HepG2 (cell line): ENCODE results near the gene CAMK1G. TPM values are rescaled to one million over a fixed set of nuclear protein-coding genes. Genes with fewer than 3 reads are reported as not detected.

Experiments used
- ATAC-seq: fragments of 200-7000 bp; cut with Tn5 transposase; 3 replicates; pipeline ENCODE4 v1.9.1; 2020; ENCODE audit warnings: mild to moderate bottlenecking, moderate library complexity
- BruUV-seq: library from RNA; stranded (reverse); fragments of 400-500 nt; replicated peaks from 2 replicates; lab custom pipeline; 2021; lab: Mats Ljungman, UMichigan
- CTCF ChIA-PET: fragments of 300-600 bp; formaldehyde crosslinking; extraction: SDS; loops from one replicate; lab custom pipeline; 2021; ENCODE audit warnings: low total read pairs, inconsistent platforms, low intra/inter-chr PET ratio; lab: Yijun Ruan, JAX
- POLR2A ChIA-PET: fragments of 350-600 bp; sonication (Branson Sonifier 250); formaldehyde crosslinking; loops from one replicate; lab custom pipeline; 2020; ENCODE audit warnings: antibody characterized with exemption, inconsistent platforms; lab: Yijun Ruan, JAX
- DNase-seq: peaks from one replicate; pipeline ENCODE4 v3.0.0-alpha.2; 2015; ENCODE audit warnings: low spot score
- FAIRE-seq: peaks from 3 replicates; lab custom pipeline; 2011; peaks lifted over from hg19 to GRCh38; lab: Jason Lieb, UNC
- H2AFZ ChIP-seq: one replicate; pipeline ENCODE4 v1.6.1; 2011; ENCODE audit warnings: low read length, inconsistent platforms
- H3K27ac ChIP-seq: fragments of 300-600 bp; 3 replicates; pipeline ENCODE4 v1.8.0; 2011; ENCODE audit warnings: mixed run types, mild to moderate bottlenecking, mixed read lengths, low read length, inconsistent platforms; ENCODE audit not compliant: insufficient read depth; ENCODE audit errors: extremely low read length
- H3K27me3 ChIP-seq, 2 experiments: fragments of 200-600 bp in 1 of 2; 2 replicates in 1 of 2; 3 replicates in 1 of 2; pipeline versions ENCODE4 v1.6.0 to v1.8.0; 2011; ENCODE audit warnings: low read length in 2 of 2, mild to moderate bottlenecking in 2 of 2, moderate library complexity in 2 of 2, inconsistent platforms in 1 of 2; ENCODE audit not compliant: insufficient read depth in 2 of 2, control insufficient read depth in 1 of 2
- H3K36me3 ChIP-seq, 2 experiments: fragments of 200-600 bp in 1 of 2; replicated peaks in 1 of 2; 2 replicates in 1 of 2; 3 replicates in 1 of 2; pipeline versions ENCODE4 v1.5.1 to v1.8.0; 2011; ENCODE audit warnings: low read length in 2 of 2, inconsistent platforms in 1 of 2; ENCODE audit not compliant: insufficient read depth in 2 of 2, control insufficient read depth in 1 of 2
- H3K4me1 ChIP-seq: 2 replicates; pipeline ENCODE4 v1.5.1; 2012; ENCODE audit warnings: low read length, inconsistent platforms; ENCODE audit not compliant: insufficient read depth
- H3K4me2 ChIP-seq: 2 replicates; pipeline ENCODE4 v1.6.0; 2011; ENCODE audit warnings: low read depth, low read length, inconsistent platforms
- H3K4me3 ChIP-seq, 3 experiments: fragments of 200-600 bp in 1 of 3; sonication (generic), shearing (Covaris generic) in 1 of 3; replicated peaks in 1 of 3; 2 replicates each; pipeline ENCODE4 v1.5.1; 2011 to 2016; ENCODE audit warnings: low read length in 3 of 3, inconsistent platforms in 2 of 3, low read depth in 2 of 3, mild to moderate bottlenecking in 2 of 3, control low read depth in 1 of 3, mixed read lengths in 1 of 3; ENCODE audit not compliant: insufficient read depth in 1 of 3
- H3K79me2 ChIP-seq: one replicate; pipeline ENCODE4 v1.6.1; 2011; ENCODE audit warnings: low read length, inconsistent platforms; ENCODE audit not compliant: insufficient read depth
- H3K9ac ChIP-seq: 2 replicates; pipeline ENCODE4 v1.6.0; 2011; ENCODE audit warnings: mild to moderate bottlenecking, low read depth, low read length, inconsistent platforms; ENCODE audit not compliant: insufficient read depth
- H3K9me3 ChIP-seq: 2 replicates; pipeline ENCODE4 v1.5.1; 2012; ENCODE audit warnings: mild to moderate bottlenecking, low read length
- H4K20me1 ChIP-seq: 2 replicates; pipeline ENCODE4 v1.6.0; 2011; ENCODE audit warnings: inconsistent platforms, mild to moderate bottlenecking, low read length, moderate library complexity; ENCODE audit not compliant: insufficient read depth
- BRD4 ChIP-seq: sonication (generic); formaldehyde crosslinking; IDR thresholded peaks from 2 replicates; pipeline ENCODE4 v1.4.0; 2020; ENCODE audit warnings: missing genetic modification reagents
- CBFB ChIP-seq: sonication (generic); formaldehyde crosslinking; IDR thresholded peaks from 2 replicates; pipeline ENCODE4 v1.4.0; 2020; ENCODE audit warnings: missing genetic modification reagents
- FOSL2 ChIP-seq: sonication (generic); formaldehyde crosslinking; IDR thresholded peaks from 2 replicates; pipeline ENCODE4 v1.4.0; 2020; ENCODE audit warnings: missing genetic modification reagents
- FOXO4 ChIP-seq: sonication (generic); formaldehyde crosslinking; conservative IDR thresholded peaks from 2 replicates; pipeline ENCODE4 v1.8.1; 2023; ENCODE audit warnings: missing genetic modification reagents
- HOXA3 ChIP-seq: sonication (generic); formaldehyde crosslinking; IDR thresholded peaks from 2 replicates; pipeline ENCODE4 v1.5.0; 2020; ENCODE audit warnings: missing genetic modification reagents
- ISX ChIP-seq: sonication (generic); formaldehyde crosslinking; conservative IDR thresholded peaks from 2 replicates; pipeline ENCODE4 v1.5.0; 2020; ENCODE audit warnings: missing genetic modification reagents
- PITX1 ChIP-seq: sonication (generic); formaldehyde crosslinking; IDR thresholded peaks from 2 replicates; pipeline ENCODE4 v1.5.1; 2020; ENCODE audit warnings: mild to moderate bottlenecking, missing genetic modification reagents
- ZFP36L1 ChIP-seq: sonication (generic); formaldehyde crosslinking; IDR thresholded peaks from 2 replicates; pipeline ENCODE4 v1.8.0; 2022; ENCODE audit warnings: mild to moderate bottlenecking, missing genetic modification reagents, moderate library complexity
- ZNF430 ChIP-seq: sonication (generic); formaldehyde crosslinking; IDR thresholded peaks from 2 replicates; pipeline ENCODE4 v1.9.0; 2021; ENCODE audit warnings: mild to moderate bottlenecking, missing genetic modification reagents
- ZNF749 ChIP-seq: sonication (generic); formaldehyde crosslinking; IDR thresholded peaks from 2 replicates; pipeline ENCODE4 v1.8.0; 2022; ENCODE audit warnings: mild to moderate bottlenecking, missing genetic modification reagents, moderate library complexity, borderline replicate concordance
- WGBS: methylation state at CpG from one replicate; pipeline ENCODE4 v1.1.6; 2017; ENCODE audit warnings: low lambda C conversion rate; 5-methylcytosine and 5-hydroxymethylcytosine counted together
- in situ Hi-C: cut with HindIII; loops from 2 replicates; pipeline ENCODE4 v1.10.0; 2017; ENCODE audit warnings: low pct_unique_long_range_greater_than_20kb; ENCODE audit not compliant: extremely low pct_ligation_motif_present
- intact Hi-C: fragments of 100-400 bp; cut with micrococcal nuclease; formaldehyde crosslinking; loops from one replicate; pipeline ENCODE4 v1.10.0; 2022; ENCODE audit not compliant: unreplicated experiment
- polyA plus RNA-seq, 8 experiments: library from polyadenylated mRNA; depleted of rRNA in 3 of 8; stranded (reverse) in 7 of 8; unstranded in 1 of 8; fragments of >200 nt; fragmentation: Illumina TruSeq in 4 of 8; extraction: Trizol in 4 of 8; gene quantifications; 2 replicates each; pipeline versions ENCODE4 v1.2.1 to v1.2.3, GENCODE V29; 2011 to 2016; ENCODE audit warnings: low read depth in 4 of 8, missing spikeins in 1 of 8, mixed read lengths in 1 of 8; ENCODE audit not compliant: insufficient read depth in 1 of 8
- total RNA-seq, 5 experiments: library from RNA; depleted of rRNA; stranded (reverse); fragments of >200 nt; fragmentation: Illumina TruSeq; extraction: Trizol; gene quantifications; 2 replicates each; pipeline ENCODE4 v1.2.3, GENCODE V29; 2016; ENCODE audit warnings: low read depth in 1 of 5
- TF ChIP-seq, protein P1 (sequence below): sonication (generic); formaldehyde crosslinking; IDR thresholded peaks from 2 replicates; pipeline ENCODE4 v1.4.0; 2020; ENCODE audit warnings: low read depth, missing genetic modification reagents

Gene CAMK1G
- total and polyA plus RNA-seq, 2 of the 13 experiments (the other 11 are each of a cell fraction or from before 2014, with no cell fraction given), result not detected

DNA sequence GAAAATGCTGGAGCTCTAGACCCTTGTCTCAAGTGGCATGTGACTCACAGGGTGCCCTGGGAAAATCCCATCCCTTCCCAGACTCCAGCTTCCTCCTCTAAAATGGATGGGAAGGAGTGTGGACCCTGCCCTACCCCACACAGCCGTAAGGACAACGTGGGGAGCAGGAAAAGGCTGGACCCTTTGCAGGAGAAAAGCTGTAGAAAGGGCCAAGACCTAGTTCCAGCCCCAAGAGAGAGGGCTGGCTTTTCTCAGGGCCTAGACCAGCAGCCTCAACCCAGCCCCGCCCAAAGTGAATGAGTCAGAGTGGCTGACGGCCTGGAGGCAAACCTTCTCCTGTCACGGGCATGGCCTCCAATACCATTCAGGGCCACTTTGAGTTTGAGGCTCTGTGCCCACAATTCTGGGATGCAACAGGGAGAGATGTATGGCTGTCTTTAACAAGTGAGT, 67.6 kb downstream of the CAMK1G start:
- H3K27ac ChIP-seq, result no peak overlapping the region
- H3K4me3 ChIP-seq, result no peak overlapping the region
- no peaks in the 10 kb centered on the region for H3K36me3 ChIP-seq
- ChIA-PET CTCF (no interaction called here), POLR2A (no interaction called here)
- in situ Hi-C loops, result no loop called here
- ATAC-seq, result no peak
- no peak overlapping the region for H2AFZ ChIP-seq
- no peaks in the 10 kb centered on the region for H3K9me3 ChIP-seq
- H4K20me1 ChIP-seq, result no peaks in the 10 kb centered on the region
- no peak for FAIRE-seq
- H3K27me3 ChIP-seq, result peaks cover 2 to 6% of the 10 kb centered on the region in 2 experiments; a peak in 1 of 5 replicates
- no peak for DNase-seq
- H3K4me2 ChIP-seq, result no peak overlapping the region
- peaks cover 32% of the 10 kb centered on the region for H3K4me1 ChIP-seq
- intact Hi-C loops, result no loop called here
- no peak overlapping the region for H3K9ac ChIP-seq
- no peak for TF ChIP-seq BRD4 (CRISPR knock-in tag)
- TF ChIP-seq CBFB (CRISPR knock-in tag), result no peak
- peak; percentile 74 for TF ChIP-seq FOSL2 (CRISPR knock-in tag)
- TF ChIP-seq, all 625 proteins: peak for 1
- 21% methylated on average over 2 of the region's 5 CpGs for WGBS
- no TSS peak for BruUV-seq
- no peaks in the 10 kb centered on the region for H3K79me2 ChIP-seq

DNA sequence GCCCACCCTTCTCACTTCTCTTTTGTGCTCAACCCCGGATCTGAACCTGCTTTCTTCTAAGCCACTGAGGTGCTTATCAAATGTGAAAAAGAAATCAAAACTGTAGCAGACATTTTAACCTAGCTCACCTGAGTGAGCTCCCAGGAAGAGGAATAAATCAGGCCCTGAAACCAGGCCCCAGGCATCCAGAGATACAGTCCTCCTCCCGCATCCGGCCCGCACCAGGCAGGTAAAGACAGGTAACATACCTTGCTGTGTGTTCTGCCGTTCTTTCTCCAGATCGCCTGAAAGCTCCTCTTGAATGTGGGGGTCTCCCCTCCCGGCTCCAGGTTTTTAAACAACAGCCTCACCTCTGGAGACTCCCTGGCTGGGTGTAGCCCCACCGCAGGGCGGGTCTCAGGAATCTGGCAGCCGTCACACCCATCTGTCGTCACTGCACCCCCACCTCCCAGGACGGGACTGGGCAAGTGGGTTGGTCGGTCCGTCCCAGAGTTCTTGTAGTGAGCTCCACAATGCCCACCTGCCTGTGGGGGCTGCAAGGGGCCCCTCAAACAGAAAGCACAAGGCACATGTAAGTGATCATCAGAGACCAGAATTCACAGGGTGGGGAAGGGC, 68.7 kb downstream of the CAMK1G start, which contains the start of gene LAMB3:
Gene LAMB3 (minus strand): TSS at position 305 of the 615 bp plus-strand sequence. CDS start 1,481 bp downstream, outside the sequence.
- Histone ChIP-seq H3K27me3 (peaks cover 2 to 6% of the 10 kb centered on the region in 2 experiments; a peak in 1 of 5 replicates), H3K79me2 (no peaks in the 10 kb centered on the region), H2AFZ (no peak within 1 kb of the TSS), H3K27ac (no peak within 1 kb of the TSS), H3K9me3 (no peaks in the 10 kb centered on the region), H3K36me3 (no peaks in the 10 kb centered on the region), H4K20me1 (no peaks in the 10 kb centered on the region), H3K4me1 (peaks cover 38% of the 10 kb centered on the region), H3K4me2 (peak within 1 kb of the TSS; percentile 38), H3K9ac (no peak within 1 kb of the TSS), H3K4me3 (no peak within 1 kb of the TSS)
- FAIRE-seq, result no peak
- no peak for ATAC-seq
- BruUV-seq, result no TSS peak
- intact Hi-C loops, result no loop called here
- ChIA-PET CTCF (no interaction called here), POLR2A (interaction anchor here (1.1 to 1.3 kb wide), 2 partner anchors 22 to 722 kb away, joined by 3 to 4 read pairs; no protein-coding TSS in a partner anchor)
- 9% methylated on average over 9 of the region's 14 CpGs for WGBS
- no peak for DNase-seq
- in situ Hi-C loops, result no loop called here
- TF ChIP-seq, protein P1, sequence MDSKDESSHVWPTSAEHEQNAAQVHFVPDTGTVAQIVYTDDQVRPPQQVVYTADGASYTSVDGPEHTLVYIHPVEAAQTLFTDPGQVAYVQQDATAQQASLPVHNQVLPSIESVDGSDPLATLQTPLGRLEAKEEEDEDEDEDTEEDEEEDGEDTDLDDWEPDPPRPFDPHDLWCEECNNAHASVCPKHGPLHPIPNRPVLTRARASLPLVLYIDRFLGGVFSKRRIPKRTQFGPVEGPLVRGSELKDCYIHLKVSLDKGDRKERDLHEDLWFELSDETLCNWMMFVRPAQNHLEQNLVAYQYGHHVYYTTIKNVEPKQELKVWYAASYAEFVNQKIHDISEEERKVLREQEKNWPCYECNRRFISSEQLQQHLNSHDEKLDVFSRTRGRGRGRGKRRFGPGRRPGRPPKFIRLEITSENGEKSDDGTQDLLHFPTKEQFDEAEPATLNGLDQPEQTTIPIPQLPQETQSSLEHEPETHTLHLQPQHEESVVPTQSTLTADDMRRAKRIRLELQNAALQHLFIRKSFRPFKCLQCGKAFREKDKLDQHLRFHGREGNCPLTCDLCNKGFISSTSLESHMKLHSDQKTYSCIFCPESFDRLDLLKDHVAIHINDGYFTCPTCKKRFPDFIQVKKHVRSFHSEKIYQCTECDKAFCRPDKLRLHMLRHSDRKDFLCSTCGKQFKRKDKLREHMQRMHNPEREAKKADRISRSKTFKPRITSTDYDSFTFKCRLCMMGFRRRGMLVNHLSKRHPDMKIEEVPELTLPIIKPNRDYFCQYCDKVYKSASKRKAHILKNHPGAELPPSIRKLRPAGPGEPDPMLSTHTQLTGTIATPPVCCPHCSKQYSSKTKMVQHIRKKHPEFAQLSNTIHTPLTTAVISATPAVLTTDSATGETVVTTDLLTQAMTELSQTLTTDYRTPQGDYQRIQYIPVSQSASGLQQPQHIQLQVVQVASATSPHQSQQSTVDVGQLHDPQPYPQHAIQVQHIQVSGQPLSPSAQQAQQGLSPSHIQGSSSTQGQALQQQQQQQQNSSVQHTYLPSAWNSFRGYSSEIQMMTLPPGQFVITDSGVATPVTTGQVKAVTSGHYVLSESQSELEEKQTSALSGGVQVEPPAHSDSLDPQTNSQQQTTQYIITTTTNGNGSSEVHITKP (CRISPR knock-in tag), result no peak
- TF ChIP-seq HOXA3 (CRISPR knock-in tag) (no peak), ZNF430 (no peak), ZNF749 (no peak), FOXO4 (CRISPR knock-in tag) (no peak), ZFP36L1 (CRISPR knock-in tag) (no peak), PITX1 (no peak), ISX (CRISPR knock-in tag) (no peak)
